ENCODE measurements around the gene CMC1.
A peak's percentile ranks its signal among the peaks of the same experiment; 100 is the strongest.
"Not testable (repeated sequence)": the region's sequence is repeated elsewhere in the genome, so short reads cannot be mapped to it uniquely, and the experiment has no call there.

CMC1 gene

DNA sequence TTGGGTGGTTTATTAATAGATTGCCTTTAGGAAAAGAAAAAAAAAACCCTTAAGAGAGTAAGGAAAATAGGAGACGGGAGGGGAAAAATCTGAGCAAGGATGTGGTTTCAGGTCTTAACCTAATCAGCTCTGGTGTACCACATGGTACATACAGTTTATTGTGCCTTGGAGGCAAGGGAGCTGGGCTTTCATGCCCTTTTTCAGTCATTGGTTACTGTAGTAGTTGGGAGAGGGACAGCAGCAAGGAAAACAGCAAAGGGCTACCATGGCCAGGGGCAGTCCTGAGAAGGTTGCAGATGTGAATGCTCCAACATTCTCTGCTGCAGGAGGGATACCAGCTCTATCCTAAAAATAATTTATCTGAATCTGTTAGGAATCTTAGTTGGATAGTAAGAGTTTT lies 5.9 kb downstream of the CMC1 start:
- DNase-seq = no peak

DNA sequence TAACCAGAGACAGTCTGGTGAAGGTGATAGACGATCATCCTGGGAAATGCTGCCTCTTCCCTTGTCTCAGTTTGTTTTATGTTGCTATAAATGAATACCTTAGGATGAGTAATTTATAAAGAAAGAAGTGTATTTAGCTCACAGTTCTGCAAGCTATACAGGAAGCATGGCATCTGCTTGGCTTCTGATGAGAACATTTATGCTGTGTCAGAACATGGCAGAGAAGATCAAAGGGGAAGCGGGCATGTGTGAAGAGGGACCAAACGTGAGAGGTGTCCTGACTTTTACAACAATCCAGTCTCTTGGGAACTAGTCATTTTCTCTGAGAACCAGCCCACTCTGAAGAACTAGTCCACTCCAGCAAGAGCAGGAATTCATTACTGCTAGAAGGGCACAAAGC lies 9.6 kb downstream of the CMC1 start:
- DNase-seq = no peak

DNA sequence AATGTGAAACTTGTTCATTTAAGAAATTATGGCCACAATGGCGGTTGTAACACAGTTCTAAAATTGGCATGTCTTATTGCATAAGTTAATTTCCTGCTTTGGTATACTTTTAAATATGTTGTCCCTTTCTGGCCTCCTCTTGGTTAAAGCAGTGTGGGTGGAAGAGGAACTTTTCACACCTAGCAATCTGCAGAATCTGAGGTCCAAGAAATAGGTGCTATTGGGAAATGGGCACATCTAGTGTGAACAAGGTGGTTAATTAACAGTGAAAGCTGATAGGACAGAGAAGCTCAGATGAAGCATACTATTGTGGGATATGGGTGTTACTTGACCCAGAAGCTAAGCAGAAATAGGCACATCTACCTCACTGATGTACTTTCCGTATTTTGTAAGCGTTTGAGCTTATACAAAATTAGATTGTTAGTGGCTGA lies 10.6 kb downstream of the CMC1 start:
- DNase-seq = no peak

DNA sequence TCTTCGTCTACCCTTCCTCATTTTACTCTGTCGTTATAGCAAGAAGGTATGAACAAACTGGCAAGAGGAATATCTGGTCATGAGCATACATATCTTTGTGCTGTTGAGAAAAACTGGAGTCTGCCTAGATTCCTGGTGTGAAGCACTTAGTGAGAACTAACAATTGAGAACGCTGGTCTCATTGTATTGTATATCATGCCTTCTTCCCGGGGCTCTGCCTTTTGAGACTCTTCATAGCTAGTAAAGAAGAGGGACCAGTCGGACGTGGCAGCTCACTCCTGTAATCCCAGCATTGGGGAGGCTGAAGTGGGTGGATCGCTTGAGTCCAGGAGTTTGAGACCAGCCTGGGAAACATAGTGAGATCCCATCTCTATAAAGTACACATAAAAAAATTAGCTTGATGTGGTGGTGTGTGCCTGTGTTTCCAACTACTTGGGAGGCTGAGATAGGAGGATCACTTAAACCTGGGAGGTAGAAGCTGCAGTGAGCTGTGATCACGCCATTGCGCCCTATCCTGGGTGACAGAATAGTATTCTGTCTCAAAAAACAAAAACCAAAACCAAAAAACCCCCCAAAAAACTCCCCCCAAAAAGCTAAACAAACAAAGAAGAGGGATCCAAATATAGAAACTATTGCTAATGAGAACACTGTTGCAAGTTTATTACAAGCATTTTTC lies 11.8 kb downstream of the CMC1 start:
- no peak for DNase-seq

DNA sequence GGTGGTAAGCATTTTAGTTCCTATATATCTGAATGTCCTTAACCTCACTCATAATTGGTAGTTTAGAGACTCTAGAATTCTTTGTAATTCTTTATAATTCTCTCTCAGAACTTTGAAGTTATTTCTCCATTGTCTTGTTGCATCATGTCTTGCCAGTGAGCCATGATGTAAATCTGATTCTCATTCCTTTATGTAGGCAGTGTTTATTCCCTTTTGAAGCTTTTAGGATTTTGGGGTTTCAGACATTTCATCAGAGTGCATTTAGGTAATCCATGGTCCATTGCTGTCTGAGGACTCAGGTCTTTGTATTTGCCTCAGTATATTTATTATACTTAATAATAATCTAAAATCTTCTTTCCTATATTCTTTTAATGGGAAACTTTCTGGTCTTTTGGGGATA lies 20.6 kb downstream of the CMC1 start:
- no peak for DNase-seq

DNA sequence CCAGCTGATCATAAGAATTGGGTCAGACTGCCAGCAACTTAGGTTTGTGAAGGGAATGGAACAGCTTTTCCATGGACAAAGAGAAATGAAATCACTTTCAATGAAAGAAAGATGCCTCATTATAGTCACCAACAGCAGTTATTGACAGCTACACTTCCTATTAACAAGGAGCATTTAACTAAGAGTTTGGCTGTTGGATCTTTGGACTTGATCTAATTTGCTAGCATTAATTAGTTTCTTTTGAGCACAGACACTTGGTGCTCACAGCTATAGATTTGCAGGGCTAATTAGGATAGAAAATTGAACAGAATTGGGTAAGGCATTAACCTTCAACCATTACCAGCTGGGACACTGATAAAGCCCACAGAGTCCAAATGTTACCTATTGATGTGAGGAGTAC lies 24.2 kb downstream of the CMC1 start:
- no peak for DNase-seq

DNA sequence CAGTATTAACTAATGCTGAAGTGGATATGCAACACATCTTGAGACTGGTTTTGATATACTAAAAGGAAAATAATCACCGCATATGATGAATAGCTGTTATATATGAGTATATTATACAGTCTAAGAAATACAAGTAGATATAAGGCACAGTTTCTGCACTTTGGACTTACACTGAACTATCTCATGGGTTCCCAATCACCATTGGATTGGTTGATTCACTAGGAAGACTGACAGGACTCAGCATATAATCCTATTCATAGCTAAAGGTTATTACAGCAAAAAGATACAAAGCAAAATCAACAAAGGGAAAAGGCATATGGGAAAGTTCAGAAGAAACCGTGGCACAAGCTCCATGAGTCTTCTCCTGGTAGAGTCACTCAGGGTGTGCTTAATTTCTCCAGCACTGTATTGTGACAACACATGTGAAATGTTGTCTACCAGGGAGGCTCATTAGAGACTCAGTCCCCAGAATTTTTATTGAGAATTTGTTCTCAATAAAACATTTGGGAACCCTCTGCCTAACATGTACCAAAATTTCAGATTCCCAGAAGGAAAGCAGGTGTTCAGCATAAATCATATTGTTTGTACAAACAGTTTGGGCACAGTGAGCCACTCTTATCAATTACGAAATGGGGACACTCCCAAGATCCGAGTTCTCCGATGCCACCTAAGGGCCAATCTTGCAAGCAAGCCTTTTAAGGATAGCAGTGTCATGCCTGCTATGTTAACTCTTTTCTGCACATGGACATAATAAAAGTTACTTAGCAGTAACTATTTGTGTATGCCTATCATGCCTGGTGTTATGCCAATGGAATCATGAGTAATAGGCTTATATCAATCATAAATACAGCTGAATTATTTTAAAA lies 26.8 kb downstream of the CMC1 start:
- DNase-seq = peak in 1 of 2 experiments; percentile 5

DNA sequence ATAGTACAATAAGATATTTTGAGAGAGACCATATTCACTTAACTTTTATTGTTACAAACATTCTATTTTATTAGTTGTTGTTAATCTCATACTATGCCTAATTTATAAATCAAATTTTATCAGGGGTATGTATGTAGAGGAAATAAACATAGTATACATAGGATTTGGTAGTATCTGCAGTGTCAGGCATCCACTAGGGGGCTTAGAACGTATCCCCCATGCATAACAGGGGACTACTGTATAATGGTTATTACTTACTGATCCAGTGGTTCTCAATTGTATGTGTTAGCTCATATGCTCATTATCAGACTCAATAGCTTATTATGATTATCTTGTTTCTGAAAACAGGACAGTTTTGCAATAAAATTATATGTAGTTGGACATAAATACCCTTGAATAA lies 27.6 kb downstream of the CMC1 start:
- DNase-seq = no peak

DNA sequence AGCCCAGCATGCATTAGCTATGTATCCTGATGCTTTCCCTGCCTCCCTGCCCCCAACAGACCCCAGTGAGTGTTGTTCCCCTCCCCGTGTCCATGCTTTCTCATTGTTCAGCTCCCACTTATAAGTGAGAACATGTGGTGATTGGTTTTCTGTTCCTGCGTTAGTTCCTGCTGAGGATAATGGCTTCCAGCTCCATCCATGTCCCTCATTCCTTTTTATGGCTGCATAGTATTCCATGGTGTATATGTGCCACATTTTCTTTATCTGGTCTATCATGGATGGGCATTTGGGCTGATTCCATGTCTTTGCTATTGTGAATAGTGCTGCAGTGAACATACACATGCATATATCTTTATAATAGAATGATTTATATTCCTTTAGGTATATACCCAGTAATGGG lies 28.5 kb downstream of the CMC1 start:
- DNase-seq = not testable (repeated sequence)

DNA sequence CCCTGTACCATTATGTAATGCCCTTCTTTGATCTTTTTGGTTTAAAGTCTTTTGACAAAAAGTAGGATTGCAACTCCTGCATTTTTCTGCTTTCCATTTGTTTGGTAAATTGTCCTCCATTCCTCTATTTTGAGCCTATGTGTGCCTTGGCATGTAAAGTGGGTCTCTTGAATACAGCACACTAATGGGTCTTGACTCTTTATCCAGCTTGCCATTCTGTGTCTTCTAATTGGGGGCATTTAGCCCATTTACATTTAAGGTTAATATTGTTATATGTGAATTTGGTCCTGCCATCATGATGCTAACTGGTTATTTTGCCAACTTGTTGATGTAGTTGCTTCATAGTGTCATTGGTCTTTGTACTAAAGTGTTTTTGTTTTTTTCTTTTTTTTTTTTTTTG lies 32.4 kb downstream of the CMC1 start:
- no peak for DNase-seq

DNA sequence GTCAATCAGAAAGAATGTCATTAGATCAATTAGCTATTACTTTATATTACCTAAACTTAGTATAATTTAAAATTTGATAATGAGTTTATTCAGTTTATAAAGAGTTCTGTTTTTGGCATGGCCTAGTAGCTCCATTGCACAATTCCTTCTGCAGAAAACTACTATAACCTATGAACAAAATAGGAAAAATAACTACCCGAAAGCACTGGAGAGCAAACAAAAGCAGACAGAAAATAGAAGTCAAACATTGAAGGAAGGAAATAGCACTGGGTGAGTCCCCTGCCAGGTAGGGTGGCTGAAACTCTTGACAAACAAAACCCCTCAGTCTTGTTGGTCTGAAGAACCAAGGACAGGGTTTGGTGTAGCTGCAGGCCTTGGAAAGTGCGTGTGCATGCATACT lies 37.5 kb downstream of the CMC1 start:
- DNase-seq = no peak

DNA sequence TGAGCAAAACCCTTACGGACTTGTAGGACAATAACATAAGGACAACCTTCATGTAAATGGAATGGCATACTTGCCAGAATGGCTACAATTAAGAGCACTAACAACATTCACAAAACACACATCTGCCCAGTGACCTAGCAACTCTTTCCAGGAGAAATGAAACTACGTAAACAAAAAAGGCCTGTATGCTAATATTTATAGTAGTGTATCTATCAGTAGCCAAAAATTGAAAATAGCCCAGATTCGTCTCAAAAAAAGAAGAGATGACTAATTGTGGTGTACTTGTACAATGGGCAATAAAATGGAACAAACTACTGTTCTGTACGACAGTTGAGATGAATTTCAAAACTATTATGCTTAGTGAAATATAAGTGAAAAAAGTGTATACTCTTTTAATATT lies 38.4 kb downstream of the CMC1 start:
- no peak for DNase-seq

DNA sequence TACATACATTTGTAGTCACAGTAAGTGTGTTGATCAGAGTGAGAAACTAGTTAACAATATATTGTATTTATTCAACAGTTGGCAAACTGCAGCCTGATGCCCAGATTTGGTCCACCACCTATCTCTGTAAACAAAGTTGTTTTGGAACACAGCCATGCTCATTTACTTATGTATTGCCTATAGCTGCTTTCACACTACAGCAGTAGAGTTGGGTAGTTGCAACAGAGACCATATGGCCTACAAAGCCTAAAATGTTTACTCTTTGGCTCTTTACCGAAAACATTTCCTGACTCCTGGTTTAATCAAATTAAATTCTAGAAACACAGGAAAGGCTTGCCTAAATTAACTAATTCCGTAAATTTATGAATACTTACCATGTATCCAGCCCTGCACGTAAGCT lies 39.4 kb downstream of the CMC1 start:
- DNase-seq = no peak

DNA sequence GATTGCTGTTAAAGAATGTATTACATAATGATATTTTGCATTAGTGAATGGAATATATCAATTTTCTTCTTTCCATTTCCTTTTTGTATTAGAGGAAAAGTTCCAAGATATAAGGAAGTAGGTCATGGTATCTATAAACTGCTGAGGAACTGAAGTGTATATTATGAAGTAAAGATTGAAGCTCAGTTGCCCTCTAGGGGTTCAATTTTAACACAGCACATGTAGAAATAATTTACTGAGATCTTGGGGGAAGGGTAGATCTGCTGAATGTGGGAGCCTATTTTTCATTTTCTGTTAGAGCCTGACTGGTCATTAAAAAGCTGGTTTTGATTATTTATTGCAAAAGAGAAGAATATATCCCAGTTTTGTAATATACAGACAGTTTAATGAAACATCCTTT lies 45.2 kb downstream of the CMC1 start:
- DNase-seq = peak in 1 of 2 experiments; percentile 69

DNA sequence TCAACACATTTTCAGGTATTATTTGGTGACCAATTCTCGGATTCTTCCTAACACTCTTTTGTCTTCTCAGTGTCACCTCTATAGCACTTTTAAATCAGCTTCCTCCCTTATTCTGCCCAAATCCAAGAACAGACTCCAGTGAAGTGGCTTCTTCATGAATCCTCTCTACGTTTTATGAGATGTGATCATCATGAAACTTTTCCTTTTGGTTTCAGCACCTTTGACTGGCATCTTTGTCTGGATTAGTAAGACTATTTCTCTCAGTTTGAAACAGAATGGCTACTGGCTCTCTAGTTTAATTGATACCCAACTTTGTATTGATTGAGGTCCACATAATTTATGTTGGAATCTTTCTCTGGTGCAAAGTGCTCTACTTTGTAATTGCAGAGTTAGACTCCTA lies 45.6 kb downstream of the CMC1 start:
- DNase-seq = no peak

DNA sequence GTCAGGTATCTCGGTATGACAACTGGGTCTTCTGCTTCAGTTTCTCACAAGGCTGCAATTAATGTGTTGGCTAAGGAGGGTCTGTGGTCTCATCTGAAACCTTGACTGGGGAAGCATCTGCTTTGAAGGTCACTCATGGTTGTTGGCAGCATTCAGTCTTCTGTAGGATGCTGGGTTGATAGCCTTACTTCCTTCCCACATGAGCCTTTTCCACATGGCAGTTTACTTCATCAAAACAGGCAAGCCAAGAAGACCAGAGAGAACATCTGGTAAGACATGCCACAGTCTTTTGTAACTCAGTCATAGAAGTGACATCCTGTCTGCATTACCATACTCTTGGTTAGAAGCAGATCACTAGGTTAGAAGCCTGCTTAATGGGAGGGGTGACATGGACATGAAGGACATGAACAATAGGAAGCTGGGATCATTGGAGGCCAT lies 49.5 kb downstream of the CMC1 start:
- no peak for DNase-seq

DNA sequence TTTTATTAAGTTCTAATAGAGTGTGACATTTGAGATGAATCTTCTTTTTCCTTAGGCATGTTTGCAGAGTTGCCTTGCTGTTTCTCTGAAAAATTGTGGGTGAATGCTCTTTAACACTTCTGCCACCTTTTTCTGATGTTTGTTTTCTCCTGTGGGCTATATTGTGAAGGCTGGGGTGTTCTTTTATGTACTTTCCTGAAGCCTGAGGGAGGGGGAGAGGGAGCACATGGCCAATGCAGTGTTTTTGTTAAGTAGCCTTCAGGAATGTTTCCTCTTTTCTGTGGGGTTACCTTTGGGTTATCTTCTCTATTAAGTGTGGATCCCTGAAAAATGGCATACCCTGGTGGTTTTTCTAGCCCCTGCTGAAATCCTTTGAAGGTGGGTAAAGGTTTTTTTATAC lies 50.2 kb downstream of the CMC1 start:
- no peak for DNase-seq

DNA sequence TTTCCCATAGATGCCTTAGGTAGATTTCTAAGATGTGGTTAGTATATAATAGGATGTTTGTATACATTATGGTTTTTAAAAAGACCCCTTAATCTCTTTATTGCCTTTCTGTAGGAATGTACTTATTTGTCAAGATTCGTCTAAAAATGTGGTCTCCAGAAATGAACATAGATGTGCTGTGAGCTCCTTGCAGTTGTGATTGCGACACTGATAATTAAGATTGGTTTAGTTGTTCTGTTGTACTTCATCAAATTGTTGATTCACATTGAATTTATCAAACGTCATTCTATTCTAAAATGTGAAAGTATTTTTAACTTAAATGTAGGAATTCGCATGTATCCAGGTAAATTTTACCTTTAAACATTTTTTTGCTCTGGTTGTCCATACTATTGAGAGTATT lies 51.2 kb downstream of the CMC1 start:
- no peak for DNase-seq

DNA sequence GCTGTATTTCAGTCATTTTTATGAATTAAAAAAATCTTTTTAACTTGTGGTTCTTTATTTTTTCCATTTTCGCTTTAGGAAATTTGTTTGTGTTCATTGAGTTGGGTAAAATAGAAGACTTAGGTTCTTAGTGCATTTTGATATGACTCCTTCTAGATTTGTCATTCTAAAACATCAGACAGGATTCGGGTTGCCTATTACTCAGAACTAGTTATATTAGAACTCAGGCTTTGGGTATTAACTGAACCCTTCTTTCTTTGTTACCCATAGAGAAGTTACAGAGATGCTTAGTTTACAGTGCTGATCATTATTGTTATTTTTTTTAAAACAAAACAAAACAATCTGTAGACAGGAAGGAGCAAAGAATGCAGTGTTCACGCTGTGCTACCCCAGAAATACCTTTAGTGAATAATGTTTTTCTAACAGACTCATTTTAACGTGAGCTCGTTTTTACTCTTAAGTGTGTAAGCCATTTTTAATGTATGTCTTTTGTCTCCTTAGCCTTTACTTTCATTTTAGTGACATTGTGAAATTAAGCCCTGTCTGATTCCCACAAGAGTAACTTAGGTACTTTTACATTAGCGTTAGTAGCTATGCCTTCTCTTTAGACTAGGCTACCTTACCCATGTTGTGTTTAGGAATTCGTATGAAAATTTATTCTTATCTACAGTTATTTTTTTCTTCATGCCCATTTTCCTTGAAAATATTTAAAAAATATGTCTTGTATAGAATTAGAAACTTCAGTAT lies 53.4 kb downstream of the CMC1 start:
- no peak for DNase-seq

DNA sequence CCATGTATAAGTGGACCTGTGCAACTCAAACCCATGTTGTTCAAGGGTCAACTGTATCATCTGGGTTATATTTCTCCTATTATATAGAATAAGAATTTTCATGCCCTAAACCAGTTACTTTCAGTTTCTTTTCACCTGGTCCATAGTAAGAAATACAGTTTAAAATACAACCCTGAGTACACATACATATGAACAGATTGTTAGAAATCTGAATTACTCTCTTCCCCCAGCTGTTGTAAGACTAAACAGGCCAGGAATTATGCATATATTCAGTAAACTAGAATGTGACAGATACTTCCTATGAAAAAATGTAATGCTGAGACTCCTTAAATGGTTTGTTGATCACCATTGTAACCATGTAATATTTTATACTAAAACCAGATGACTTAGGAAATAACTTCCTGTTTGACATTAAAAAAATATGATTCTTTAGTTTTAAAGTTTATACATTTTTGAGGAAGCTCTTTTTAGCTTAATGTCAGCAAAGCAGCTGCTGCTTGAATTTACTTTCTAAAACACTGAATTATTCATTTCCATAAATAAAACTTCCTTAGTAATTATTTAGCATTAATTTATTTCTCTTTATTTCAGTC lies 54.6 kb downstream of the CMC1 start:
- no peak for DNase-seq

DNA sequence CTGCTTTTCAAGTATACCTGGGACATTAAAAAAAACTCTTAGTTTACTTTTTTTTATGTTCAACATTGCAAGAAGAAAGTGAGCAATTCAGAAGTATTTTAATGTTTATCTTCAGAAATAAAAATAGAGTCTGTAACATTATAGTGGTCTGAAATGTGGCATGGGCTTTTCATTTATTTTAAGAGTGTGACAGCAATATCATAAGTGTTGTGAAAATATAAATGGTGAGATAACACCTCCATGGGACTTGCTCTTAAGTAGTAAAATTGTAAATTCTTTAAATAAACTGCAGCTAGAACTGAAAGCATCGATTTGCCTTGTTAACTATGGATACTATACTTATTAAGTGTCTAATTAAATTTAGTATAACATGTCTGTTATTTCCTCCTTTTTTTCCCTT lies 58.3 kb downstream of the CMC1 start:
- no peak for DNase-seq

DNA sequence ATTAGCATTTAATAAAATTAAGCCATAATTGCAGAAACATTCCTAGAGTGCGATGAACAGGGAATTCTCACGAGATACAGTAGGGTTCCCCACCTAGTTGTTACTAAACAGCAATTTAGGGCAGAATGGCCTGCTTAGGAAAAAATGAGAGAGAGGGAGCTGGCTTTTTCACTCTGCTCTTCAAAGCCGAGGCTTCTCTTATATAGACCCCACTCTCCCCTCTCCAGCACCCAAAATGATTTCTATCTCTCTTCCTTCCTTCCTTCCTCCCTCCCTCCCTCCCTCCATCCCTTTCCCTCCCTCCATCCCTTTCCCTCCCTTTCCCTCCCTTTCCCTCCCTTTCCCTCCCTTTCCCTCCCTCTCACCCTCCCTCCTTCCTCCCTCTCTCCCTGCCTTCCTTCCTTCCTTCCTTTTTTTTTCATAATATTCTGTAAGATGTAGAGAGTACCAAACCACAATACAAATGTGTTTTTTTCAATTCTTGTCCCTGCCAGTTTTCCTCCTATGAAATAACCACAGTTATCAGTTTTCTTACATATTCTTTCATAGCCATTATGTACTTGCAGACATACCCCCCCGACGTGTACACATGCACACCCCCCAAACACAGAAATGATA lies 59.0 kb downstream of the CMC1 start:
- DNase-seq = no peak

DNA sequence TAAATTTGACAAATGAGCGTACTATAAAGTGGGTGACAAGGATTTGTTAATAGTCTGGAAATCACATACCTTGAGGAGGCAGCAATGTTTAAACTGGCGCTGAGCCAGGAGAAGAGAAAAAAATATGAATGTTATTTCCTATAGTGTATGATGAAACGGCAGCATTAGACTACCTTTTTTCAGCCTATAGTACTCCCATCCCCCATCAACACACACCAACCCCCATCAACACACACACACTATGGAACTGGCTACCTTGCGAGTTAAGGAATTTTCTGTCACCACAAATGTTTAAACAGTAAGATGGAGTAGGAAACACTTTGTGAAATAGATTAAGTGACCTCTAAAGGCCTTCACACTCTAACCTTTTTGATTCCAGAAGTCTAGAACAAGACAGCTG lies 60.3 kb downstream of the CMC1 start:
- no peak for DNase-seq

Measured in SW 1271 (cell line).